Activated CD4-positive, alpha-beta memory T cell treated with anti-CD3 and anti-CD28 coated beads for 36 hours (primary cell): ENCODE data around the gene PDE8A. TPM values are rescaled to one million over a fixed set of nuclear protein-coding genes. Genes with fewer than 3 reads are reported as not detected.

ENCODE experiments used
- CTCF ChIA-PET: fragments of 350-600 bp; sonication (Branson Sonifier 250); formaldehyde crosslinking; loops from one replicate; lab custom pipeline; 2021; ENCODE audit warnings: antibody characterized with exemption, inconsistent platforms; lab: Charles Lee
- POLR2A ChIA-PET: fragments of 350-600 bp; sonication (Branson Sonifier 250); formaldehyde crosslinking; loops from one replicate; lab custom pipeline; 2021; ENCODE audit warnings: antibody characterized with exemption; lab: Charles Lee
- DNase-seq: peaks from one replicate; pipeline ENCODE4 v3.0.0-alpha.2; 2020
- H3K27ac Mint-ChIP-seq: one replicate; pipeline ENCODE4 v1.8.0; 2021; ENCODE audit warnings: mixed read lengths
- H3K27me3 Mint-ChIP-seq: one replicate; pipeline ENCODE4 v1.8.0; 2021; ENCODE audit warnings: mixed read lengths
- H3K36me3 Mint-ChIP-seq: one replicate; pipeline ENCODE4 v1.8.0; 2021; ENCODE audit warnings: mixed read lengths
- H3K4me1 Mint-ChIP-seq: one replicate; pipeline ENCODE4 v1.8.0; 2021; ENCODE audit warnings: low read depth, mixed read lengths
- H3K4me3 Mint-ChIP-seq: one replicate; pipeline ENCODE4 v1.8.0; 2021; ENCODE audit warnings: mild to moderate bottlenecking, mixed read lengths
- H3K9me3 Mint-ChIP-seq: one replicate; pipeline ENCODE4 v1.8.0; 2021; ENCODE audit warnings: mixed read lengths
- intact Hi-C: fragments of 100-400 bp; cut with micrococcal nuclease; formaldehyde crosslinking; loops from one replicate; pipeline ENCODE4 v1.15.1; 2023
- total RNA-seq, 2 experiments: library from RNA; stranded (reverse); gene quantifications; one replicate each; pipeline ENCODE4 v1.2.3, GENCODE V29; 2021

PDE8A gene
- total RNA-seq, 2 experiments from 2014 or later, result 20.8 to 21.2 TPM

DNA sequence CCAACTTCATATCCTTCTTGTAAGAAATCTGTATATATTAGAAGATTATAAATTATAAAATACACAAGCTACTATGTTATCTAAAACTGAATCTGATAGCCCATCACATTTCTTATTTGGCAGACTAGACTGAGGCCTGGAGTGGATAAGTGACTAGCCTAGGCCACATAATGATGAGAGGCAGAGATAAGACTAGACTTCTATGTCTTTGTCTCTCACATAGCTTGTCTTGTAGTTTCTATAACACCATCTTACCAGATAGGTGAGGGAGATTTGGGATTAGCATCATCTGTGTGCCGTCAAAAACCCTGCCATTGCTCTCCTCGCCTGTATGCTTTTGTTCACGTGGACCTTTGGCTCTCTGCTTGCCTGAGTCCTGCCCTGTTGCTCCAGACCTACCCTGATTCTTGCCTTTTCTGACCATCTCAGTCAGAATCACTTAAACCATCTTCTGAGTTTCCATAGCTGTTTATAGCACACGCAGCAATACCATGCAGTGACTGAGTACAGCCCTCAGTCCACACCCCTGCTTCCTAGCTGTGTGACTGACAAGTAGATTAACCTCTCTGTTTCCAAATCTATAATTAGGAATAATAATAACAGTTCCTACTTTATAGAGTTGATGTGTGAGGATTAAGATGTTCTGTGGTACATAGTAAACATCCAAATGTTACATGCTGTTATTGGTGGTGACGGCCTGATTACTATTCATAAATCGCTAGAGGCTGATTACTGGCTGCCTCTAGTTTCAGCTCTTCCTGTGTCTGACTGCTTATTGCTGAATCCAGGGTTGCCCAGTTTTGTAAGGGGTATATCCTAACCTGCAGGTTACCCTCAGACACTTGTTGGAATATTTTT lies 49.7 kb downstream of the PDE8A start:
- Mint-ChIP-seq H3K36me3 (no peaks in the 10 kb centered on the region), H3K9me3 (no peaks in the 10 kb centered on the region), H3K27me3 (no peaks in the 10 kb centered on the region), H3K4me3 (no peak overlapping the region), H3K4me1 (peaks cover 55% of the 10 kb centered on the region), H3K27ac (peak overlapping the region; percentile 18)
- ChIA-PET POLR2A (interaction anchor here (1.3 kb wide), 2 partner anchors 39 to 50 kb away, joined by 4 read pairs; partner anchors contain the start of gene PDE8A), CTCF (interaction anchor here (1.5 to 2.3 kb wide), 2 partner anchors 9 to 13 kb away, joined by 5 to 10 read pairs; no protein-coding TSS in a partner anchor)
- intact Hi-C loops, result loop anchor here (2.0 kb wide), 2 partner anchors 43 to 51 kb away; partner anchors contain the start of gene PDE8A
- no peak for DNase-seq

- POLR2A ChIA-PET, result interaction anchor here (1.3 kb wide), 1 partner anchor 40 kb away, joined by 4 read pairs; no protein-coding TSS in a partner anchor
- Mint-ChIP-seq H3K36me3 (no peaks in the 10 kb centered on the region), H3K4me3 (no peak overlapping the region), H3K27me3 (no peaks in the 10 kb centered on the region), H3K9me3 (no peaks in the 10 kb centered on the region), H3K4me1 (peaks cover 55% of the 10 kb centered on the region), H3K27ac (no peak overlapping the region)
- intact Hi-C loops, result loop anchor here (2.0 kb wide), 2 partner anchors 43 to 51 kb away; partner anchors contain the start of gene PDE8A
- CTCF ChIA-PET, result interaction anchor here (1.5 to 2.3 kb wide), 2 partner anchors 10 to 12 kb away, joined by 5 to 10 read pairs; no protein-coding TSS in a partner anchor
- DNase-seq, result no peak
Observed at GRCh38 chr15:85031944-85032558, 50.4 kb downstream of the PDE8A start.

DNA sequence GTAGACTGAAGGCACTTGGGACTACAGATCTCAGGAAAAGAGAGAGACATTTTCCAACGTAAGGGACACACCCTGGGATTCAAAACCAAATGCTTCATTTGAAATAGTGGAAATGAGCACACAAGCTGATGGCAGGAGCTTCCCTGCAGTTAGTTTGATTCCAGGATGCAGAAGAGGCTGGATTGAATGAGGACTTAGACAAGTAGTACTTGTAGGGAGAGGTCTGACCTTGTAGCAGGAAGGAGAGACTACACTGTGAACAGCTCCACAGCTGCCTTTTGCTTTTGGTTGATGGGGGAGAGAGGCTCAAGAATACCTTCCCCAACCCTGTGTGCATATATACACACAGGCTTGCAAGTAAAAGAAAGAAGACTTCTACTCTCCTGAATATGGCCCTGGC lies 51.5 kb downstream of the PDE8A start:
- Mint-ChIP-seq H3K36me3 (no peaks in the 10 kb centered on the region), H3K9me3 (no peaks in the 10 kb centered on the region), H3K27ac (no peak overlapping the region), H3K4me3 (no peak overlapping the region), H3K27me3 (no peaks in the 10 kb centered on the region), H3K4me1 (peaks cover 58% of the 10 kb centered on the region)
- DNase-seq, result no peak
- intact Hi-C loops, result no loop called here
- ChIA-PET POLR2A (no interaction called here), CTCF (no interaction called here)

- H3K9me3 Mint-ChIP-seq, result no peaks in the 10 kb centered on the region
- ChIA-PET POLR2A (no interaction called here), CTCF (interaction anchor here (0.9 kb wide), 1 partner anchor 10 kb away, joined by 4 read pairs; no protein-coding TSS in a partner anchor)
- H3K4me3 Mint-ChIP-seq, result no peak overlapping the region
- H3K36me3 Mint-ChIP-seq, result no peaks in the 10 kb centered on the region
- peaks cover 56% of the 10 kb centered on the region for H3K4me1 Mint-ChIP-seq
- intact Hi-C loops, result no loop called here
- no peak for DNase-seq
- no peaks in the 10 kb centered on the region for H3K27me3 Mint-ChIP-seq
- H3K27ac Mint-ChIP-seq, result no peak overlapping the region
Observed at GRCh38 chr15:85034276-85034675, 52.6 kb downstream of the PDE8A start.

GRCh38 chr15:85035980-85036379 lies 54.3 kb downstream of the PDE8A start:
- H3K4me3 Mint-ChIP-seq, result no peak overlapping the region
- H3K4me1 Mint-ChIP-seq, result peaks cover 41% of the 10 kb centered on the region
- no peaks in the 10 kb centered on the region for H3K27me3 Mint-ChIP-seq
- intact Hi-C loops, result no loop called here
- no peak for DNase-seq
- POLR2A ChIA-PET, result no interaction called here
- no peaks in the 10 kb centered on the region for H3K9me3 Mint-ChIP-seq
- H3K27ac Mint-ChIP-seq, result no peak overlapping the region
- H3K36me3 Mint-ChIP-seq, result no peaks in the 10 kb centered on the region
- CTCF ChIA-PET, result interaction anchor here (1.1 kb wide), 1 partner anchor 8 kb away, joined by 4 read pairs; no protein-coding TSS in a partner anchor

DNA sequence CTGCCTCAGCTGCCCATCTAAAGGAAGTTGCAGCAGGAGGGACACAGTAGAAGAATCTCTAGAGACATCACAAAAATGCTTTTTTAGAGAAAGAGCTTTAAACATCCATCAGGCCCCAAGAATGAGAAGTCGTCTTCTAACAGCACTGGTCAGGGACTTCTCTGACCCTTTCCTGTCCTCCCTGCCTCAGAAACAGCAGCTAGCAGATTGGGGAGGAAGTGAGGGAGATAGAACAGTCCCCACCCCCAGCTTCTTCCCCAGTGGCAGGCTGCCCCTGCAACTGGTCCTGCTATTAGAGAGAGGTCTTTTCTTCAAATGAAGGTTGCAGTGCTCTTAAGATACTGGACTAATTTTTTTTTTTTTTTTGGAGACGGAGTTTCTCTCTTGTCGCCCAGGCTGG lies 55.1 kb downstream of the PDE8A start:
- Mint-ChIP-seq H3K9me3 (no peaks in the 10 kb centered on the region), H3K27ac (no peak overlapping the region), H3K4me1 (peaks cover 33% of the 10 kb centered on the region), H3K4me3 (no peak overlapping the region), H3K27me3 (no peaks in the 10 kb centered on the region), H3K36me3 (no peaks in the 10 kb centered on the region)
- ChIA-PET CTCF (interaction anchor here (1.9 kb wide), 1 partner anchor 82 kb away, joined by 5 read pairs; no protein-coding TSS in a partner anchor), POLR2A (interaction anchor here (0.6 kb wide), 1 partner anchor 67 kb away, joined by 3 read pairs; no protein-coding TSS in a partner anchor)
- intact Hi-C loops, result no loop called here
- DNase-seq, result no peak

GRCh38 chr15:85037641-85038040 lies 56.0 kb downstream of the PDE8A start:
- intact Hi-C loops, result no loop called here
- CTCF ChIA-PET, result interaction anchor here (1.9 kb wide), 1 partner anchor 83 kb away, joined by 5 read pairs; no protein-coding TSS in a partner anchor
- Mint-ChIP-seq H3K36me3 (no peaks in the 10 kb centered on the region), H3K27me3 (no peaks in the 10 kb centered on the region), H3K4me1 (peaks cover 29% of the 10 kb centered on the region), H3K27ac (no peak overlapping the region), H3K9me3 (no peaks in the 10 kb centered on the region), H3K4me3 (no peak overlapping the region)
- no peak for DNase-seq
- POLR2A ChIA-PET, result no interaction called here

DNA sequence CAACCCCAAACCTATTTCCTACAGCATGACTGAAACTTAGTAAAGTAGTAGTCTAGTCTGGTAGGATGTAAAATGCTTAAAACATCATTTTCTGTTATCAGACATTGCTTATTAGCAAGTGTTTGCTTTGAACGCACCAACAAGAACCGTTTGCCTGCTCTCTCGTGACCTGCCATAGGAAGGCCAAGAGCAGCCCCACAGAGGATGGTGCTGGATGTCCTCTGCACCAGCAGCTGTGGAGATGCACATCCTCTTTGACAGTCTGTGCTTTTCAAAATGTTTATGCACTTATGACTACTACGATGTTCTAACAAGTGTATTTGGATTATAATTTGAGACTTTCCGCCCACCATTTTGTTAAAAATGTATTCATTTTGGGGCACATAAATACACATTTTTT lies 59.6 kb downstream of the PDE8A start:
- Mint-ChIP-seq H3K36me3 (no peaks in the 10 kb centered on the region), H3K4me1 (peaks cover 22% of the 10 kb centered on the region), H3K9me3 (no peaks in the 10 kb centered on the region), H3K27me3 (no peaks in the 10 kb centered on the region), H3K27ac (no peak overlapping the region), H3K4me3 (no peak overlapping the region)
- ChIA-PET POLR2A (no interaction called here), CTCF (no interaction called here)
- intact Hi-C loops, result loop anchor here (10.0 kb wide), 1 partner anchor 446 kb away; no protein-coding TSS in a partner anchor
- no peak for DNase-seq

GRCh38 chr15:85044251-85044853 lies 62.7 kb downstream of the PDE8A start:
- ChIA-PET POLR2A (interaction anchor here (1.5 kb wide), 1 partner anchor 64 kb away, joined by 5 read pairs; no protein-coding TSS in a partner anchor), CTCF (interaction anchor here (0.6 to 4.1 kb wide), 19 partner anchors 9 to 456 kb away, joined by 3 to 22 read pairs (median 4); no protein-coding TSS in a partner anchor)
- H3K4me3 Mint-ChIP-seq, result no peak overlapping the region
- intact Hi-C loops, result loop anchor here (2.0 to 10.0 kb wide), 3 partner anchors 64 to 450 kb away; partner anchors contain the start of gene PDE8A
- peak; percentile 58 for DNase-seq
- H3K4me1 Mint-ChIP-seq, result peaks cover 14% of the 10 kb centered on the region
- no peaks in the 10 kb centered on the region for H3K9me3 Mint-ChIP-seq
- no peak overlapping the region for H3K27ac Mint-ChIP-seq
- no peaks in the 10 kb centered on the region for H3K36me3 Mint-ChIP-seq
- H3K27me3 Mint-ChIP-seq, result no peaks in the 10 kb centered on the region

GRCh38 chr15:85044894-85045293 lies 63.2 kb downstream of the PDE8A start:
- no peaks in the 10 kb centered on the region for H3K27me3 Mint-ChIP-seq
- POLR2A ChIA-PET, result interaction anchor here (1.5 kb wide), 1 partner anchor 64 kb away, joined by 5 read pairs; no protein-coding TSS in a partner anchor
- H3K36me3 Mint-ChIP-seq, result no peaks in the 10 kb centered on the region
- CTCF ChIA-PET, result interaction anchor here (0.7 to 4.1 kb wide), 9 partner anchors 14 to 200 kb away, joined by 3 to 22 read pairs (median 8); no protein-coding TSS in a partner anchor
- no peak overlapping the region for H3K4me3 Mint-ChIP-seq
- intact Hi-C loops, result loop anchor here (2.0 to 10.0 kb wide), 3 partner anchors 64 to 450 kb away; partner anchors contain the start of gene PDE8A
- no peaks in the 10 kb centered on the region for H3K9me3 Mint-ChIP-seq
- peaks cover 18% of the 10 kb centered on the region for H3K4me1 Mint-ChIP-seq
- H3K27ac Mint-ChIP-seq, result no peak overlapping the region
- no peak for DNase-seq

DNA sequence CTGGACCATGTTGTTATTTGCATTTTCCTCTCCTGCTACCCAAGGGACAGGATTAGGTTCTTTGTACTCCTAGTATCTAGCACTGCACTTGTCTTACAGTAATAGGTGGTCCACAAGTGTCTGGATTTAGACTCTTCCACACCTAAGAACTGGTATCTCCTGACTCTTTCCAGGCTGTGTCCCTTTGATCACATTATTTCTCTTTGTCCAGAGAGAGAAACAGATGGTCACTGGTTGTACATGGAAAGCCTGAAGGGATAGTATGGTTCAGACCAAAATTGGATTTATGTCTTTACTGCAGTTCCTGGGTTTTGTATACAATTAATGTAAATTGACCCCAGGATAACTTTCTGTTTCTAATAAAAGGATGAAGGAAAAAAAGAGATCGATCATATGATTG lies 64.0 kb downstream of the PDE8A start:
- Mint-ChIP-seq H3K36me3 (no peaks in the 10 kb centered on the region), H3K4me1 (peaks cover 25% of the 10 kb centered on the region), H3K27me3 (no peaks in the 10 kb centered on the region), H3K4me3 (no peak overlapping the region), H3K9me3 (no peaks in the 10 kb centered on the region), H3K27ac (no peak overlapping the region)
- ChIA-PET POLR2A (no interaction called here), CTCF (interaction anchor here (1.1 to 4.1 kb wide), 5 partner anchors 65 to 201 kb away, joined by 4 to 22 read pairs (median 11); no protein-coding TSS in a partner anchor)
- no peak for DNase-seq
- intact Hi-C loops, result loop anchor here (2.0 to 10.0 kb wide), 3 partner anchors 65 to 451 kb away; partner anchors contain the start of gene PDE8A
